GM06990 (cell line): Measurements from ENCODE around the gene GJB4.

Source experiments
- DNase-seq: peaks from one replicate; pipeline ENCODE4 v3.0.0-alpha.2; 2011; ENCODE audit not compliant: insufficient read length; ENCODE audit errors: extremely low read depth
- H3K27me3 ChIP-seq: replicated peaks from 2 replicates; pipeline ENCODE4 v1.6.0; 2011; ENCODE audit warnings: low read length; ENCODE audit not compliant: control insufficient read depth, insufficient read depth
- H3K36me3 ChIP-seq: 2 replicates; pipeline ENCODE4 v1.5.1; 2011; ENCODE audit warnings: low read length; ENCODE audit not compliant: control insufficient read depth, insufficient read depth
- H3K4me3 ChIP-seq: replicated peaks from 2 replicates; pipeline ENCODE4 v1.5.1; 2011; ENCODE audit warnings: low read depth, mild to moderate bottlenecking, control low read depth, low read length
- TF ChIP-seq, protein P1 (sequence below): IDR thresholded peaks from 2 replicates; pipeline ENCODE4 v1.5.1; 2011; ENCODE audit warnings: low read length, control low read depth, mild to moderate bottlenecking, inconsistent platforms; ENCODE audit not compliant: insufficient read depth, poor library complexity, severe bottlenecking

Gene GJB4

DNA sequence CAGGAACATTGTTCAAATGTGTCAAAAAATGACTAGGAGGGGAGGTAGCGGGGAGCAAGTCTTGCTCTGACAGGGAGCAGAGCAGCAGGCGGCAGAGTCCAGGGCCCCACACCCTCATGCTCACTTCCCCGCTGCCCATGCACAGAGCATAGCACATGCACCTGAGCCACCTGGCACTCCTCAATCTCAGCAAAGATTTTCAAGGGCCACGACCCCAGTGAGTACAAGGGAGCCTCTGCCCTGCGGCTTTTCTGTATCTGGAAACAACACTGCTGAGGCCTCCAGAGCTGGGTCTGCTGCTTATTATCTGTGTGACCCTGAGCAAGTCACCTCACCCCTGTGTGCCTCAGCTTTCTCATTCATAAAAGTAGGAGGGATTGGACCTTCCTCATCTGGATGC is 20.4 kb downstream of the GJB4 start:
- H3K36me3 ChIP-seq: no peaks in the 10 kb centered on the region
- TF ChIP-seq, protein P1, sequence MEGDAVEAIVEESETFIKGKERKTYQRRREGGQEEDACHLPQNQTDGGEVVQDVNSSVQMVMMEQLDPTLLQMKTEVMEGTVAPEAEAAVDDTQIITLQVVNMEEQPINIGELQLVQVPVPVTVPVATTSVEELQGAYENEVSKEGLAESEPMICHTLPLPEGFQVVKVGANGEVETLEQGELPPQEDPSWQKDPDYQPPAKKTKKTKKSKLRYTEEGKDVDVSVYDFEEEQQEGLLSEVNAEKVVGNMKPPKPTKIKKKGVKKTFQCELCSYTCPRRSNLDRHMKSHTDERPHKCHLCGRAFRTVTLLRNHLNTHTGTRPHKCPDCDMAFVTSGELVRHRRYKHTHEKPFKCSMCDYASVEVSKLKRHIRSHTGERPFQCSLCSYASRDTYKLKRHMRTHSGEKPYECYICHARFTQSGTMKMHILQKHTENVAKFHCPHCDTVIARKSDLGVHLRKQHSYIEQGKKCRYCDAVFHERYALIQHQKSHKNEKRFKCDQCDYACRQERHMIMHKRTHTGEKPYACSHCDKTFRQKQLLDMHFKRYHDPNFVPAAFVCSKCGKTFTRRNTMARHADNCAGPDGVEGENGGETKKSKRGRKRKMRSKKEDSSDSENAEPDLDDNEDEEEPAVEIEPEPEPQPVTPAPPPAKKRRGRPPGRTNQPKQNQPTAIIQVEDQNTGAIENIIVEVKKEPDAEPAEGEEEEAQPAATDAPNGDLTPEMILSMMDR: no peak
- no peak overlapping the region for H3K4me3 ChIP-seq
- no peak for DNase-seq
- H3K27me3 ChIP-seq: no peaks in the 10 kb centered on the region; the same call in 1 of the 2 replicates

DNA sequence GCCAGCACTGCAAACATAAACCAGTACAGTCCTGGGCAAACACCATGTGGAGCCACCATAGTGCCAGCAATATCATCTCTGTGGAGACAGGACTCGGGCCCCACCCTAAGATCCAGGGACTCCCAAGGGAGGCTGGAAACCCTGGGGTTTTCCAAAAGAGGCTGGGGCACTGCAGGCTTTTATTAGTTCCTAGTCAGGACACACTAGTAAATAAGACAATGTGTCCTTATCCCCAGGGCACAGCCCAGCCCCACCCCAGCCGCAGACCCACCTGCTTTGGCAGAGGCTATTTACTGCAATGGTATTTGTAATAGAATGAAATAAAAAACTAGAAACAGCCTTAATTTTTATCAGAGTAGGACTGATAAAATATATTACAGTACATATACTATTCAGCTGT is 21.0 kb downstream of the GJB4 start:
- no peaks in the 10 kb centered on the region; the same call in none of the 2 replicates for H3K27me3 ChIP-seq
- no peak for DNase-seq
- H3K4me3 ChIP-seq: no peak overlapping the region
- TF ChIP-seq, protein P1: no peak
- H3K36me3 ChIP-seq: no peaks in the 10 kb centered on the region

DNA sequence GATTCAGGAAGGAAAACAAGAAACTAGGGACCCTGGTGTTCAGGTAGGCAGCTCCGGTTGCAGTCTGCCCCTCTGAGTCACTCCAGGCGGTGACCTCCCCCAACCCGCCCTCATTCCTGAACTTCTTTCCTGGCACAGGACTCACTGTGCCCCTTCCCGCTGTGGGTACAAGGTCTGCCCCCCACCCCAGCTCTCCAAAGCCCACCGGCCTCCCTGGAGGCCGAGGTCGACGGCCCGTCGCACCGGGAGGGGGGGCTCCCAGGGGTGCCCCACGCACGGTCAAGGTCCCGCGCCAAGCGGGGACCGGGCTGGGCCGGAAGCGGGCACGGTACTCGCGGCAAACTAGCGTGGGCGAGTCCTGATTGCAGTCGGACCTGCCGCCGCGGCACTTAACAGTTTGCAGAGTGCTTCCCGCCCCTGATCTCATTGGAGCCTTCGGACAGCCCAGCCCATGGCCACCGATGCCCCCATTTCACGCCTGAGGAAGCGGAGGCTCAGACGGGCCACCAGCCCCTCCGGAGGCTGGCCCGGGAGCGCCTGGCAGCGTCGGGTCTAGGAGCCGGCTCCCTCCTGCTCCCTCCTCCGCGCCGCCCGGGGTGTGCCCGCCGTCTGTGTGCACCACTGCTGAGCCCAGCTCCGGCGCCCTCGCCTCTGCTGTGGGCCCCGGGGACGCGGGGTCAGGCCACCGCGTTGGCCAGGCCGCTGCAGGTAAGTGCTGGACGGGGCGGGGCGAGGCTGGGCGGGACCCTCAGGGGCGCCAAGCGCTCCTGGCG is 21.7 kb downstream of the GJB4 start, which contains the start of gene GJB3:
GJB3 (plus strand) TSS at position 144 of the 773 bp plus-strand sequence. CDS start 3,549 bp downstream, outside the sequence.
- no peak within 1 kb of the TSS for H3K4me3 ChIP-seq
- no peaks in the 10 kb centered on the region; the same call in none of the 2 replicates for H3K27me3 ChIP-seq
- DNase-seq: no peak
- H3K36me3 ChIP-seq: no peaks in the 10 kb centered on the region
- TF ChIP-seq, protein P1: no peak

DNA sequence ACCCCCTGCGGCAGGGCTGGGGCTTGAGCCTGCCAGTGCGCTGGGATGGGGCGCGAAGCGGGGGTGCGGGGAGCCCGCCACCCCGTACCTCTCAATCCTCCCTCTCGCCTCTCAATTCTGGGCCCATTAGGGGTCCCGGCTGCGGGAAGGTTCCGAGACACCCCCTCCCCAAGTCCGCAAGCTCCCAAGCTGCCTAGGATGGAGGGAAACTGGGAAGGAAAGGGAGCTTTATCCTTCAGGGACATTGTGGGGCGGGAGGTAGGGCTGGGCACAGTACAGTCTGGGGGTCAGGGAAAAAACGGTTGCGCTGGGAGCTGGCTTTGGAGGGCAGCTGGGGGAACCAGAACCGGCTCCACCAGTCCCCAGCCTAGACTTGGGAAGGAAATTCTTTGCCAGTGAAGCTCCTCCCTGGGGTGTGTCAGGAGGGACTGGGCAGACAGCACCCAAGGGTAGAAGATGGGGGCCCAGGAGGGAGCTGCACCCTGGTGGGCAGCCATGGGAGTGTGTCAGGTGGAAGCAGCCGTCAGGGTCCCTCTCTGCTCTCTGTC is 22.4 kb downstream of the GJB4 start:
- no peak overlapping the region for H3K4me3 ChIP-seq
- no peak for DNase-seq
- TF ChIP-seq, protein P1: no peak
- no peaks in the 10 kb centered on the region for H3K36me3 ChIP-seq
- H3K27me3 ChIP-seq: no peaks in the 10 kb centered on the region; the same call in none of the 2 replicates

DNA sequence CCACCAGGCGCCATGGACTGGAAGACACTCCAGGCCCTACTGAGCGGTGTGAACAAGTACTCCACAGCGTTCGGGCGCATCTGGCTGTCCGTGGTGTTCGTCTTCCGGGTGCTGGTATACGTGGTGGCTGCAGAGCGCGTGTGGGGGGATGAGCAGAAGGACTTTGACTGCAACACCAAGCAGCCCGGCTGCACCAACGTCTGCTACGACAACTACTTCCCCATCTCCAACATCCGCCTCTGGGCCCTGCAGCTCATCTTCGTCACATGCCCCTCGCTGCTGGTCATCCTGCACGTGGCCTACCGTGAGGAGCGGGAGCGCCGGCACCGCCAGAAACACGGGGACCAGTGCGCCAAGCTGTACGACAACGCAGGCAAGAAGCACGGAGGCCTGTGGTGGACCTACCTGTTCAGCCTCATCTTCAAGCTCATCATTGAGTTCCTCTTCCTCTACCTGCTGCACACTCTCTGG is 25.2 kb downstream of the GJB4 start:
- no peak for DNase-seq
- Histone ChIP-seq H3K27me3 (no peaks in the 10 kb centered on the region; the same call in none of the 2 replicates), H3K36me3 (no peaks in the 10 kb centered on the region), H3K4me3 (no peak overlapping the region)
- TF ChIP-seq, protein P1: no peak
